Aorta (tissue), 5 donors: ENCODE measurements around the gene TSC2. TPM values are rescaled to one million over a fixed set of nuclear protein-coding genes. Genes with fewer than 3 reads are reported as not detected.

Experiments
- ATAC-seq: fragments of 200-7000 bp; cut with Tn5 transposase; one replicate; pipeline ENCODE4 v1.9.1; 2022; ENCODE audit warnings: moderate library complexity; ENCODE audit not compliant: low FRiP score
- DNase-seq, 2 donors: peaks; one replicate each; pipeline ENCODE4 v3.0.0-alpha.2; 2020
- H3K27ac ChIP-seq, 2 donors: one replicate each; pipeline ENCODE4 v1.5.1; 2013; ENCODE audit warnings: low read length in 2 of 2, mild to moderate bottlenecking in 2 of 2, moderate library complexity in 2 of 2, control low read depth in 1 of 2, inconsistent platforms in 1 of 2, low read depth in 1 of 2
- H3K27me3 ChIP-seq, 2 donors: one replicate each; pipeline ENCODE4 v1.6.1; 2013; ENCODE audit warnings: control low read depth in 1 of 2, low read length in 1 of 2, mild to moderate bottlenecking in 1 of 2, moderate library complexity in 1 of 2; ENCODE audit not compliant: insufficient read depth in 2 of 2, control insufficient read depth in 1 of 2
- H3K36me3 ChIP-seq, 2 donors: one replicate each; pipeline ENCODE4 v1.6.1; 2013; ENCODE audit warnings: control low read depth in 1 of 2, low read length in 1 of 2, mild to moderate bottlenecking in 1 of 2; ENCODE audit not compliant: insufficient read depth in 2 of 2, control insufficient read depth in 1 of 2
- H3K4me1 ChIP-seq, 2 donors: one replicate each; pipeline ENCODE4 v1.6.1; 2013; ENCODE audit warnings: low read length in 2 of 2, control low read depth in 1 of 2, mild to moderate bottlenecking in 1 of 2, moderate library complexity in 1 of 2; ENCODE audit not compliant: insufficient read depth in 2 of 2, control insufficient read depth in 1 of 2
- H3K4me3 ChIP-seq, 2 donors: one replicate each; pipeline ENCODE4 v1.5.1; 2013; ENCODE audit warnings: low read length in 2 of 2, control low read depth in 1 of 2, mild to moderate bottlenecking in 1 of 2
- H3K9me3 ChIP-seq: one replicate; pipeline ENCODE4 v1.6.1; 2013; ENCODE audit warnings: mild to moderate bottlenecking, low read length; ENCODE audit not compliant: control insufficient read depth
- WGBS, 2 donors: extraction: QIAGEN DNeasy Blood & Tissue Kit; methylation state at CpG; one replicate each; pipeline ENCODE4 v1.1.7; 2013; 5-methylcytosine and 5-hydroxymethylcytosine counted together
- intact Hi-C, 2 donors: fragments of 100-400 bp; cut with DNase I; formaldehyde crosslinking; loops; one replicate each; pipeline versions ENCODE4 v1.14.2 to v1.15.0; 2022
- polyA plus RNA-seq, 2 donors: library from polyadenylated mRNA; stranded (reverse); fragments of 200-250 nt; gene quantifications; one replicate each; pipeline ENCODE4 v1.2.3, GENCODE V29; 2013
- total RNA-seq, 2 donors: library from RNA; stranded (reverse); fragmentation: NEBNext Ultra II Directional; extraction: Animal tissue kit (Norgen Biotek cat#: 25700); gene quantifications; one replicate each; pipeline ENCODE4 v1.2.1, GENCODE V29; 2021
- donor health status: healthy with polysubstance abuse.
- donor health status: Bipolar disorder and iron deficiency.
- donor health status: DM: no; HTN: no; CAD: no.
- donor health status: DM: no; HTN: no; CAD: no.
- donor health status: DM: yes; HTN: yes; CAD: no.

TSC2 gene
- total and polyA plus RNA-seq, 4 donors = 16.2 to 166 (median 119) TPM

DNA sequence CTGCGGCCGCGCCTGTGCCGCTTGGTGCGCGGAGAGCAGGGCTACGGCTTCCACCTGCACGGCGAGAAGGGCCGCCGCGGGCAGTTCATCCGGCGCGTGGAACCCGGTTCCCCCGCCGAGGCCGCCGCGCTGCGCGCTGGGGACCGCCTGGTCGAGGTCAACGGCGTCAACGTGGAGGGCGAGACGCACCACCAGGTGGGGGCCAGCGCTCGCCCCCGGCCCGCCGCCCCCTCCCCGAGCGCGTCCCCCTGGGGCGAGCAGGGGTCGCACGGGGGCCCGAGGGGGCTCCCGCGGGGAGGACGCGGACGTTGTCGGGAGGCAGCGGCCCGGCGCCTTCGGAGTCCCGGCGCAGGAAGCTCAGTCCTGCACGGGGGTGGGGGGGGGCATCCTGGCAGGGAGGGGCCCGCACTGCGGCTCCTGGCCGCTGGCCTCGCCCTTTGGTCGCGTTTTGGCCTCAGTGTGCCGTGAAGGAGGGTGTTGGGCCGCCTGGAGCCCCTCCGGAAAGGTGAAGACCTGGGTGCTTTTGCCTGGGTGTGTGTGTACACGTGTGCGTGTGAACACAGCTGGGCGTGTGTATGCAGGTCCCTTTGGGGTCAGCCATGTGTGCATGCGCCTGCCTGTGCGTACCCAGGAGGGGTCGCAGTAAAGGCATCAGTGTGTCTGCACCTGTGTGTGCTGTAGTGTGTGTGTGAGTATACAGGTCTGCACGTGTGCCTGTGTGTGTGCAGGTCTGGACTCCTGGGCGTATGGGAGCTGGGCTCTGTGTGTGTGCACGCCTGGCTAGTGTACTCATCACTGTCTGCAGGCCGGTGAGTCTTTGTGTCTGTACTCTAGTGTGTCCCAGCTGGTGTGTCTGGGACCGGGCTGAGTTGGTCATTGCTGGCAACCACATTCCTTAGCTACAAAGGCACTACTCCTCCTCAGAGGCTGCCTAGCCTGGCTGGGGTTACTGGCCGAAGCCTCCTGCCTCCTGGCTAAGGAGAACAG is 20.5 kb upstream of the TSC2 start:
- H3K4me1 ChIP-seq = no peaks in the 10 kb centered on the region
- intact Hi-C loops = no loop called here
- 2 to 3% methylated on average over 40 to 76 of the region's 76 CpGs for WGBS, 2 donors
- H3K36me3 ChIP-seq = no peaks in the 10 kb centered on the region
- no peaks in the 10 kb centered on the region for H3K27me3 ChIP-seq
- peak overlapping the region; percentile 63 to 65 for H3K4me3 ChIP-seq
- H3K9me3 ChIP-seq = no peaks in the 10 kb centered on the region
- no peak overlapping the region for H3K27ac ChIP-seq
- no peak for ATAC-seq
- DNase-seq = no peak

DNA sequence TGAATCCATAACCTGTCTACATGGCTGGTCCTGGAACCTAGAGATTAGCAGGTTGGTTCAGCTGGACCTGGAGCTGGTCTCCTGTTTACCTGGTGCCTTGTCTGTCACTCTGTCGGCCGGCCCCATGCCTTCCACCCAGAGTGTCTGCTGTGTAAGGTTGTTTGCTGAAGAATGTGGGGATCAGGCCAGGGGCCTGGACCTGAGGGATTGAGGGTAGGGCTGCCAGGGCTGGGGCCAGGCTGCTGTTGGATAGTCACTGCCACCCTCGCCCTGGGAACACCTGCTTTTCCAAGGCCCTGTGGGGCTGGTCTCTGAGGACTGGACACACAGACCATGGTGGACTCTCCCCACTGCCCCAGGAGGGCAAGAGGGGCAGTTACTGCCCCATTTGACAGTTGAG is 19.6 kb upstream of the TSC2 start:
- H3K27ac ChIP-seq = no peak overlapping the region
- H3K9me3 ChIP-seq = no peaks in the 10 kb centered on the region
- ATAC-seq (no peak), DNase-seq (no peak)
- H3K4me3 ChIP-seq = no peak overlapping the region
- 76 to 79% methylated on average over 3 of the region's 3 CpGs for WGBS, 2 donors
- no peaks in the 10 kb centered on the region for H3K27me3 ChIP-seq
- intact Hi-C loops = no loop called here
- no peaks in the 10 kb centered on the region for H3K4me1 ChIP-seq
- no peaks in the 10 kb centered on the region for H3K36me3 ChIP-seq

GRCh38 chr16:2028620-2029220 is 19.1 kb upstream of the TSC2 start:
- DNase-seq (no peak), ATAC-seq (no peak)
- 85 to 89% methylated on average over 18 of the region's 18 CpGs for WGBS, 2 donors
- H3K27me3 ChIP-seq = no peaks in the 10 kb centered on the region
- no peak overlapping the region for H3K27ac ChIP-seq
- no peaks in the 10 kb centered on the region for H3K4me1 ChIP-seq
- no peak overlapping the region for H3K4me3 ChIP-seq
- intact Hi-C loops = no loop called here
- H3K36me3 ChIP-seq = no peaks in the 10 kb centered on the region
- no peaks in the 10 kb centered on the region for H3K9me3 ChIP-seq

GRCh38 chr16:2029350-2029749 is 18.4 kb upstream of the TSC2 start:
- H3K27ac ChIP-seq = no peak overlapping the region
- ATAC-seq = no peak
- no peaks in the 10 kb centered on the region for H3K36me3 ChIP-seq
- no peak for DNase-seq
- 79 to 81% methylated on average over 22 of the region's 22 CpGs for WGBS, 2 donors
- H3K9me3 ChIP-seq = no peaks in the 10 kb centered on the region
- no peak overlapping the region for H3K4me3 ChIP-seq
- no peaks in the 10 kb centered on the region for H3K4me1 ChIP-seq
- no peaks in the 10 kb centered on the region for H3K27me3 ChIP-seq
- intact Hi-C loops = no loop called here

DNA sequence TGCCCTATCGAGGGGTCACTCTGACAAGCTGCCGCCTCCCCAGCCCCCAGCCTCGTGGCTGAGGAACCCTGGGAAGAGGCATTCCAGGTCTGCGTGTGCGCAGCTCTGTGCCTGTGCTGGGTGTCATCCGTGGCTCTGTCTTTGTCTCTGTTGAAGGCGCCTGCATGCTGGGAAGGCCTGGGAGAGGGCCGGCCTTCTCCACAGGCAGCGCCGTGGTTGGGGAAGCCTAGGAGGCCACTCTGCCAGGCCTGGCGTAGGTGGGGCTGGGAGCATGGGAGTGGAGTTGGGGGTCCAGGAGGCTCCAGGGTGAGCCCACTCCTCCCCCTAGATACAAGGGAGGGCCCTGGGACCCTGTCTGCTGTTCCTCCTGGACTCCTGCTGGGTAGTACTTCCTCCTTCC is 17.7 kb upstream of the TSC2 start:
- ATAC-seq = no peak
- Histone ChIP-seq H3K27me3 (no peaks in the 10 kb centered on the region), H3K9me3 (no peaks in the 10 kb centered on the region), H3K27ac (no peak overlapping the region), H3K36me3 (no peaks in the 10 kb centered on the region), H3K4me1 (no peaks in the 10 kb centered on the region), H3K4me3 (no peak overlapping the region)
- intact Hi-C loops = no loop called here
- WGBS, 2 donors = 88 to 91% methylated on average over 11 of the region's 11 CpGs
- no peak for DNase-seq

- Histone ChIP-seq H3K9me3 (no peaks in the 10 kb centered on the region), H3K36me3 (no peaks in the 10 kb centered on the region), H3K27me3 (no peaks in the 10 kb centered on the region), H3K4me3 (no peak overlapping the region), H3K27ac (no peak overlapping the region), H3K4me1 (no peaks in the 10 kb centered on the region)
- ATAC-seq = no peak
- DNase-seq = no peak
- WGBS, 2 donors = 53 to 65% methylated on average over 10 to 11 of the region's 11 CpGs
- intact Hi-C loops = no loop called here
Measured at GRCh38 chr16:2031081-2031577, 16.7 kb upstream of the TSC2 start.

DNA sequence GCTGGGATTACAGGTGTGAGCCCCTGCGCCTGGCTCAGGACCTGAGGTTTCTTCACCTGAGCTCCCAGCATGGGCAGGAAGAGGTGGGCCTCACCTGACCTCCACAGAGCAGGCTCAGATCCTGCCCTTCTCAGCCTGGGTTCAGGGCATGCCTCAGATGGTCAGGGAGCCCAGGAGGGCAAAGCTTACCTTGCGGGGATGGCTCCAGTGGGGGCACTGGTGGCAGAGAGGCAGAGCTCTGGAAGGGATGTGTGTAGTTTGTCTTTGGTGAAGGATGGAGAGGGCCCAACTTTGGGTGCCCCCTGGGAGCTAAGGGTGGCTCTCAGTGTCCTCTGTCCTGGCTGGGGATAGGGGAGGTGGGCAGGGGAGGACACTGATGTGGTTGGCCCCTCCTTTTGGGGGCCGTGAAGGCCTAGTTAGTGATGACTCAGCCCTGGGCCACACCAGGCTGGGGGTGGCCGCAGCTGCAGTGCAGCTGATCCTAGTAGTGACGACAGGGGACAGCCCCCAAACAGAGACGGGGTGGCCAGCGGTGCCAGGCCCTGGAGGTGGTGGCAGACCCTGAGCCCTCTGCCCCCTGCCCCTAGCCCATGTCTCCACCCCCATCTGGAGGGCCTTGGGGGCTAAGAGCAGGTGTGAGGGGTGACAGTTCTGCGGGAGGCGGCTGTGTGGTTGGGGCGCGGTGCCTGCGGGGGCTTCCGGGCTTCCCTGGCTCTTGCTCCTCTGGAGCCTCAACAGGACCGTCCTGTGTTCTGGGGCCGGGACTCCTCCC is 15.3 kb upstream of the TSC2 start:
- H3K4me1 ChIP-seq = no peaks in the 10 kb centered on the region
- DNase-seq (no peak), ATAC-seq (no peak)
- WGBS, 2 donors = 60 to 65% methylated on average over 14 to 15 of the region's 15 CpGs
- H3K9me3 ChIP-seq = no peaks in the 10 kb centered on the region
- no peak overlapping the region for H3K4me3 ChIP-seq
- H3K27me3 ChIP-seq = no peaks in the 10 kb centered on the region
- peak overlapping the region; percentile 62 to 91 for H3K27ac ChIP-seq
- intact Hi-C loops = no loop called here
- no peaks in the 10 kb centered on the region for H3K36me3 ChIP-seq

GRCh38 chr16:2033057-2033908 is 14.5 kb upstream of the TSC2 start:
- H3K27me3 ChIP-seq = no peaks in the 10 kb centered on the region
- H3K4me1 ChIP-seq = no peaks in the 10 kb centered on the region
- intact Hi-C loops = no loop called here
- H3K27ac ChIP-seq = peak overlapping the region; percentile 64 to 91
- peak; percentile 80 to 92 for DNase-seq
- 2 to 5% methylated on average over 30 to 37 of the region's 37 CpGs for WGBS, 2 donors
- peak; percentile 75 for ATAC-seq
- peak overlapping the region in 1 of 2 donors; percentile 3 for H3K4me3 ChIP-seq
- no peaks in the 10 kb centered on the region for H3K9me3 ChIP-seq
- no peaks in the 10 kb centered on the region for H3K36me3 ChIP-seq
